ENCODE measurements around the gene PNPLA7. TPM values are rescaled to one million over a fixed set of nuclear protein-coding genes. Genes with fewer than 3 reads are reported as not detected.
"Not testable (repeated sequence)": the region's sequence is repeated elsewhere in the genome, so short reads cannot be mapped to it uniquely, and the experiment has no call there.

The PNPLA7 gene
- total RNA-seq, 1 donor from 2014 or later: 9.0 TPM

DNA sequence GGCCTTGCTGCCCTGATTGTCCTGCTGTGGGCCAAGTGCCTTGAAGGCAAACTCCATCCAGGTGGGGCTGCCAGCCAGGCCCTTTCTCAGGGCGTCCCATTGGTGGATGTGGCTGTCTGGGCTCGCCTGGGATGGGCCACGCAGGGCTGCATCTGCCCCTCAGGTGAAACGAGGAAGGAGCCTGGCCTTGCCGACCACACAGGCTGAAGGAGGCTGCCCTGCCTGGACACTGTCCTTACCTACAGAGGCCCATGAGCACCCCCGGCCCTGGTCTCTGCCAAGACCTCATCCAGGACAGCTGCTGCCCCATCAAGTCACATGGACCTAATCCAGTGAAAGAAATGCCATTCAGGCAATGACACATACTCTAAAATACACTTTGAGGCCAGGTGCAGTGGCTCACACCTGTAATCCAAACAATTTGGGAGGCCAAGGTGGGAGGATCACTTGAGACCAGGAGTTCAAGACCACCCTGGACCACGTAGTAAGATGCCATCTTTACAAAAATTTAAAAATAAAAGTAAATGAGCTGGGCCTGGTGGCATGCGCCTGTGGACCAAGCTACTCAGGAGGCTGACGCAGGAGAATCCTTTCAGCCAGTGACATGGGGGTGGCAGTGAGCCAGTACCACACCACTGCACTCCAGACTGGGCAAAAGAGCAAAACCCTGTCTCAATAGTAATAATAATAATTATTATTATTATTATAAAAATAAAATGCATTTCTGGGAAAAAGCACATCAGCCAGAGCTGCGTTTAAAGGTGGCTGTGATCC, 33.9 kb downstream of the PNPLA7 start:
- intact Hi-C loops (cut with micrococcal nuclease): no loop called here
- Histone ChIP-seq H3K27ac (replicated peaks) (no peak overlapping the region), H3K27me3 (ENCODE audit: low read depth) (no peaks in the 10 kb centered on the region), H3K4me1 (no peaks in the 10 kb centered on the region), H3K9me3 (replicated peaks) (no peaks in the 10 kb centered on the region), H3K4me3 (no peak overlapping the region), H3K36me3 (peaks cover 8% of the 10 kb centered on the region)
- DNase-seq: no peak
- TF ChIP-seq, protein P1, sequence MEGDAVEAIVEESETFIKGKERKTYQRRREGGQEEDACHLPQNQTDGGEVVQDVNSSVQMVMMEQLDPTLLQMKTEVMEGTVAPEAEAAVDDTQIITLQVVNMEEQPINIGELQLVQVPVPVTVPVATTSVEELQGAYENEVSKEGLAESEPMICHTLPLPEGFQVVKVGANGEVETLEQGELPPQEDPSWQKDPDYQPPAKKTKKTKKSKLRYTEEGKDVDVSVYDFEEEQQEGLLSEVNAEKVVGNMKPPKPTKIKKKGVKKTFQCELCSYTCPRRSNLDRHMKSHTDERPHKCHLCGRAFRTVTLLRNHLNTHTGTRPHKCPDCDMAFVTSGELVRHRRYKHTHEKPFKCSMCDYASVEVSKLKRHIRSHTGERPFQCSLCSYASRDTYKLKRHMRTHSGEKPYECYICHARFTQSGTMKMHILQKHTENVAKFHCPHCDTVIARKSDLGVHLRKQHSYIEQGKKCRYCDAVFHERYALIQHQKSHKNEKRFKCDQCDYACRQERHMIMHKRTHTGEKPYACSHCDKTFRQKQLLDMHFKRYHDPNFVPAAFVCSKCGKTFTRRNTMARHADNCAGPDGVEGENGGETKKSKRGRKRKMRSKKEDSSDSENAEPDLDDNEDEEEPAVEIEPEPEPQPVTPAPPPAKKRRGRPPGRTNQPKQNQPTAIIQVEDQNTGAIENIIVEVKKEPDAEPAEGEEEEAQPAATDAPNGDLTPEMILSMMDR (IDR thresholded peaks at IDR 0.05; ENCODE audit: borderline replicate concordance): no peak

DNA sequence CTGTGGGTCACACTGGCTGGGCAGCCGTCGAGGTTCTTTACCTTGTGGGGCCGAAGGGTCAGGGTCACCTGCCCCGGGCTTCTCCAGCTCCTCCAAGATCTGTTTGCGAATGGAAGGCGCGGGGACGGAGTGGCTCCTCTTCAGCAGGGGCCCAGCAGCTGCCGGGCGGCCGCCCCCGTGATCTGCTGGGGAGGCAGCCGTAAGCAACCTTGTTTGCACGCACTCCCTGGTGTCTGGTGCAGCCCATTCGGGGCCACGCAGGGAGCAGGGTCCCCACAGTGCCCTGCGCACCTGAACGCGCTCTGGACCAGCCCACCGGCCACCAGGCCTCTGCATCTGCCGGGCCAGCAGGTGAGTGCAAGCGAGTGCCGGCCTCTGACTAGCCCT, 34.9 kb downstream of the PNPLA7 start:
- intact Hi-C loops (cut with micrococcal nuclease): no loop called here
- no peaks in the 10 kb centered on the region for H3K27me3 ChIP-seq (ENCODE audit: low read depth)
- no peaks in the 10 kb centered on the region for H3K4me1 ChIP-seq
- DNase-seq: no peak
- peaks cover 9% of the 10 kb centered on the region for H3K36me3 ChIP-seq
- H3K9me3 ChIP-seq (replicated peaks): no peaks in the 10 kb centered on the region
- H3K4me3 ChIP-seq: no peak overlapping the region
- TF ChIP-seq, protein P1 (IDR thresholded peaks at IDR 0.05; ENCODE audit: borderline replicate concordance): no peak
- H3K27ac ChIP-seq (replicated peaks): no peak overlapping the region

DNA sequence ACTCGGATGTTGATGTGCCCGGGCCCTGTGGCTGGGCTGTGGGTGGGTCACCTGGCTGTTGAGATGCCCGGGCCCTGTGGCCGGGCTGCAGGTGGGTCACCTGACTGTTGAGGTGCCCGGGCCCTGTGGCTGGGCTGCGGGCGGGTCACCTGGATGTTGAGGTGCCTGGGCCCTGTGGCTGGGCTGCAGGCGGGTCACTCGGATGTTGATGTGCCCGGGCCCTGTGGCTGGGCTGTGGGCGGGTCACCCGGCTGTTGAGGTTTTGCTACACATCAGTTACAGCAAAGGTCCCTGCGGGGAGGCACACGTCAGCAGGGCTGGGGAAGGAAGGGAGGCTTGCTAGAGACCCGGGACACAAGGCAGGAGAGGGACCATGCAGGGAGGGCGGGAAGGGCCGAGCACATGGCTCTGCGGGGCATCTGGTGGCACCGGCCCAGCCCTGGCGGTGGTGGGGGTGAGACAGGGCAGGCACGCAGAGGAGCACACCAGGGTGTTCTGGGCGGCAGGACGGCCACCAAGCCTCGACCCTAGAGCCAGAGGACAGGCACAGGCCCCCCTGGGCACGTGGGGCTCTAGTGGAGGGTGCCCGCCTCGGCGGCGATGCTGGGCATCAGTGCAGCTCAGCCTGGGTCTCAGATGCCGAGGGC, 35.4 kb downstream of the PNPLA7 start:
- H3K27me3 ChIP-seq (ENCODE audit: low read depth): no peaks in the 10 kb centered on the region
- DNase-seq: no peak
- intact Hi-C loops (cut with micrococcal nuclease): no loop called here
- no peaks in the 10 kb centered on the region for H3K4me1 ChIP-seq
- no peak overlapping the region for H3K4me3 ChIP-seq
- no peaks in the 10 kb centered on the region for H3K9me3 ChIP-seq (replicated peaks)
- no peak overlapping the region for H3K27ac ChIP-seq (replicated peaks)
- TF ChIP-seq, protein P1 (IDR thresholded peaks at IDR 0.05; ENCODE audit: borderline replicate concordance): no peak
- H3K36me3 ChIP-seq: peaks cover 9% of the 10 kb centered on the region

DNA sequence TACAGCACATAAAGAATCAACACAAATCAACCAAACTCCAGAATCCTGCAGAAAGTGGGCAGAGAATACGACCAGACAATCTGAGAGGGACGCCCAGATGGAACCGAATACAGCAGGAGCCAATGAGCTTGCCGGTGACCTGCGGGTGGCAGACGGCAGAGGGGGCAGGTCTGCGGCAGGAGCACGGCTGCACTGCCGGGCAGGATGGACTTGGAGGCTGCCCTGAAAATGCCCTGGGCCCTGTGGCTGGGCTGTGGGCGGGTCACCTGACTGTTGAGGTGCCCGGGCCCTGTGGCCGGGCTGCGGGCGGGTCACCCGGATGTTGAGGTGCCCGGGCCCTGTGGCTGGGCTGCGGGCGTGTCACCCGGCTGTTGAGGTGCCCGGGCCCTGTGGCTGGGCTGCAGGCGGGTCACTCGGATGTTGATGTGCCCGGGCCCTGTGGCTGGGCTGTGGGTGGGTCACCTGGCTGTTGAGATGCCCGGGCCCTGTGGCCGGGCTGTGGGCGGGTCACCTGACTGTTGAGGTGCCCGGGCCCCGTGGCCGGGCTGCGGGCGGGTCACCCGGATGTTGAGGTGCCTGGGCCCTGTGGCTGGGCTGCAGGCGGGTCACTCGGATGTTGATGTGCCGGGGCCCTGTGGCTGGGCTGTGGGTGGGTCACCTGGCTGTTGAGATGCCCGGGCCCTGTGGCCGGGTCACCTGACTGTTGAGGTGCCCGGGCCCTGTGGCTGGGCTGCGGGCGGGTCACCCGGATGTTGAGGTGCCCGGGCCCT, 36.2 kb downstream of the PNPLA7 start:
- H3K27me3 ChIP-seq (ENCODE audit: low read depth); H3K4me3 ChIP-seq; intact Hi-C loops (cut with micrococcal nuclease); DNase-seq; H3K27ac ChIP-seq (replicated peaks); H3K4me1 ChIP-seq; H3K9me3 ChIP-seq (replicated peaks): not testable (repeated sequence)
- peaks cover 13% of the 10 kb centered on the region for H3K36me3 ChIP-seq

DNA sequence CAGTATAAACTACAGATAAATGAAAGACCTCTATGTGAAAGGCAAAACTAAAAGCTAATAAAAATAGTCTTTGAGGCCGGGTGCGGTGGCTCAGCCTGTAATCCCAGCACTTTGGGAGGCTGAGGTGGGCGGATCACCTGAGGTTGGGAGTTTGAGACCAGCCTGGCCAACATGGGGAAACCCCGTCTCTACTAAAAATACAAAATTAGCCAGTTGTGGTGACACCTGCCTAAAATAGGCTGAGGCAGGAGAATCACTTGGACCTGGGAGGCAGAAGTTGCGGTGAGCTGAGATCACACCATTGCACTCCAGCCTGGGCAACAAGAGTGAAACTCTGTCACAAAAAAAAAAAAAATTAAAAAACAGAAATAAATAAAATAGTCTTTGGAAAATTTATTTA, 37.1 kb downstream of the PNPLA7 start:
- H3K27ac ChIP-seq (replicated peaks); H3K4me1 ChIP-seq; H3K9me3 ChIP-seq (replicated peaks); H3K4me3 ChIP-seq; DNase-seq; H3K27me3 ChIP-seq (ENCODE audit: low read depth); intact Hi-C loops (cut with micrococcal nuclease): not testable (repeated sequence)
- H3K36me3 ChIP-seq: peaks cover 13% of the 10 kb centered on the region

DNA sequence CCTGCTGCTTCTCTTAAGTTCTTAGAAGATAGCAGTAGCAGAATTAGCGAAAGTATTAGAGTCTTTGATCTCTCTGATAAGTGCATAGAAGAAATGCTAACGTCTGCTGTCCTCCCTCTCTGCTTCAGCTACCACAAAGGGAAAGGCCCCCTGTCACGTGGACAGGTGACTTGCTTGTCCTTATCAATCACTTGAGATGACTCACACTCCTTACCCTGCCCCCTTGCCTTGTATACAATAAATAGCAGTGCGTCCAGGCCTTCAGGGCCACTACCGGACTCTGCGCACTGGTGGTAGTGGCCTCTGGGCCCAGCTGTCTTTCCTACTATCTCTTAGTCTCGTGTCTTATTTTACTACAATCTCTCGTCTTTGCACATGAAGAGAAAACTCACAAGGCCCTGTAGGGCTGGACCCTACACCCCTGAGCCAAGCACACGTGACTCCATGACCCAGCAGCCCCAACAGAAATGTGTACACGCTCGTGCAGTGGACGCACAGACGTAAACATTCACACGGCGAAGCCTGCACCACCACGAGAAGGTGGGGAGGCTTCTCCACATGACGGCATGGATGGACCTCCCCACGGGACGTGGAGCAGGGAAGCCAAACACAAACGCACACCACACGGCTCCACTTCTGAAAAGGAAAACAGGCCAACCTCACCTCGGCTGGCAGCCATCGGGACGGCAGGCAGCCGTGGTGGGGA, 38.3 kb downstream of the PNPLA7 start:
- H3K27ac ChIP-seq (replicated peaks): no peak overlapping the region
- intact Hi-C loops (cut with micrococcal nuclease): no loop called here
- H3K4me3 ChIP-seq: no peak overlapping the region
- no peaks in the 10 kb centered on the region for H3K9me3 ChIP-seq (replicated peaks)
- no peaks in the 10 kb centered on the region for H3K27me3 ChIP-seq (ENCODE audit: low read depth)
- H3K36me3 ChIP-seq: peaks cover 13% of the 10 kb centered on the region
- TF ChIP-seq, protein P1 (IDR thresholded peaks at IDR 0.05; ENCODE audit: borderline replicate concordance): no peak
- DNase-seq: no peak
- H3K4me1 ChIP-seq: no peaks in the 10 kb centered on the region

DNA sequence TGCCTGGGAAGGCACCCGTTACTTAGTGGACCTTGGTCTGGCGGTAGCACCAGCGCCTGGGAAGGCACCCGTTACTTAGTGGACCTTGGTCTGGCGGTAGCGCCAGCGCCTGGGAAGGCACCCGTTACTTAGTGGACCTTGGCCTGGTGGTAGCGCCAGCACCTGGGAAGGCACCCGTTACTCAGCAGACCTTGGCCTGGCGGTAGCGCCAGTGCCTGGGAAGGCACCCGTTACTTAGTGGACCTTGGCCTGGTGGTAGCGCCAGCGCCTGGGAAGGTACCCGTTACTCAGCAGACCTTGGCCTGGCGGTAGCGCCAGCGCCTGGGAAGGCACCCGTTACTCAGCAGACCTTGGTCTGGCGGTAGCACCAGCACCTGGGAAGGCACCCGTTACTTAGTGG, 39.1 kb downstream of the PNPLA7 start:
- intact Hi-C loops (cut with micrococcal nuclease); H3K27me3 ChIP-seq (ENCODE audit: low read depth); H3K4me3 ChIP-seq; H3K9me3 ChIP-seq (replicated peaks); H3K27ac ChIP-seq (replicated peaks); DNase-seq; H3K4me1 ChIP-seq: not testable (repeated sequence)
- H3K36me3 ChIP-seq: peaks cover 13% of the 10 kb centered on the region
